C4-2B (cell line): ENCODE data around the gene ROR1.

Experiments used
- CTCF ChIP-seq: fragments of 450-650 bp; conservative IDR thresholded peaks from 2 replicates; pipeline ENCODE4 v1.5.1; 2017; ENCODE audit warnings: mild to moderate bottlenecking
- ZFX ChIP-seq: fragments of 450-650 bp; IDR thresholded peaks from 2 replicates; pipeline ENCODE4 v1.6.1; 2017

GRCh38 chr1:63943393-63943792 lies 169.6 kb downstream of the ROR1 start:
- no peak for TF ChIP-seq CTCF
- no peak for TF ChIP-seq ZFX
